H1 (cell line): Measurements from ENCODE around the gene ZKSCAN8. TPM values are rescaled to one million over a fixed set of nuclear protein-coding genes. Genes with fewer than 3 reads are reported as not detected.

Source experiments
- CTCF ChIA-PET: fragments of 300-600 bp; sonication (Branson Sonifier 250); formaldehyde crosslinking; loops from one replicate; lab custom pipeline; 2021; ENCODE audit not compliant: partially characterized antibody; lab: Charles Lee
- POLR2A ChIA-PET: fragments of 300-600 bp; sonication (Branson Sonifier 250); formaldehyde crosslinking; loops from one replicate; lab custom pipeline; 2021; ENCODE audit warnings: inconsistent platforms; ENCODE audit not compliant: partially characterized antibody; lab: Charles Lee
- DNase-seq, 2 experiments: peaks; one replicate each; pipeline versions ENCODE4 v3.0.0 to v3.0.0-alpha.2; 2010 to 2022; ENCODE audit warnings: low spot score in 2 of 2, low read depth in 1 of 2, mixed read lengths in 1 of 2
- FAIRE-seq: peaks from 2 replicates; lab custom pipeline; 2011; peaks lifted over from hg19 to GRCh38; lab: Jason Lieb, UNC
- H2AFZ ChIP-seq: 2 replicates; pipeline ENCODE4 v1.8.1; 2012; ENCODE audit warnings: low read length, inconsistent platforms
- H2AK5ac ChIP-seq: 2 replicates; pipeline ENCODE4 v1.6.1; 2013; ENCODE audit warnings: low read depth, low read length
- H2BK120ac ChIP-seq: replicated peaks from 2 replicates; pipeline ENCODE3; 2013; ENCODE audit warnings: low read depth, low read length, inconsistent platforms
- H2BK12ac ChIP-seq: 2 replicates; pipeline ENCODE4 v1.6.1; 2013; ENCODE audit warnings: low read depth, low read length
- H2BK15ac ChIP-seq: 2 replicates; pipeline ENCODE4 v1.6.1; 2013; ENCODE audit warnings: low read length
- H2BK20ac ChIP-seq: 2 replicates; pipeline ENCODE4 v1.6.1; 2013; ENCODE audit warnings: low read length
- H2BK5ac ChIP-seq: 2 replicates; pipeline ENCODE4 v1.6.1; 2013; ENCODE audit warnings: low read depth, low read length
- H3K14ac ChIP-seq: 2 replicates; pipeline ENCODE4 v1.6.1; 2013; ENCODE audit warnings: inconsistent platforms; ENCODE audit not compliant: insufficient read length
- H3K18ac ChIP-seq: 2 replicates; pipeline ENCODE4 v1.6.1; 2013; ENCODE audit warnings: low read length; ENCODE audit errors: extremely low read depth
- H3K23ac ChIP-seq: 2 replicates; pipeline ENCODE4 v1.6.1; 2013; ENCODE audit warnings: inconsistent platforms; ENCODE audit not compliant: insufficient read length
- H3K23me2 ChIP-seq: 2 replicates; pipeline ENCODE4 v1.6.1; 2013; ENCODE audit warnings: low read depth, low read length
- H3K27ac ChIP-seq: 2 replicates; pipeline ENCODE4 v1.6.1; 2011; ENCODE audit warnings: low read depth, low read length, inconsistent platforms
- H3K27me3 ChIP-seq, 4 experiments: replicated peaks in 1 of 4; 1 replicate in 1 of 4; 2 replicates in 3 of 4; pipeline versions ENCODE4 v1.6.1 to v1.8.1; 2011 to 2013; ENCODE audit warnings: low read length in 3 of 4, mild to moderate bottlenecking in 3 of 4, inconsistent platforms in 2 of 4, mixed read lengths in 2 of 4, moderate library complexity in 1 of 4; ENCODE audit not compliant: control insufficient read depth in 3 of 4, insufficient read depth in 3 of 4; ENCODE audit errors: extremely low read depth in 1 of 4
- H3K36me3 ChIP-seq, 4 experiments: 2 replicates each; pipeline versions ENCODE4 v1.6.1 to v1.8.1; 2011 to 2013; ENCODE audit warnings: mild to moderate bottlenecking in 4 of 4, low read length in 3 of 4, moderate library complexity in 2 of 4, control low read depth in 1 of 4, inconsistent platforms in 1 of 4; ENCODE audit not compliant: insufficient read depth in 4 of 4, control insufficient read depth in 2 of 4
- H3K4ac ChIP-seq: replicated peaks from 2 replicates; pipeline ENCODE3; 2013; ENCODE audit warnings: low read length, low read depth, mixed read lengths, inconsistent platforms; ENCODE audit not compliant: insufficient read length
- H3K4me1 ChIP-seq, 4 experiments: replicated peaks in 1 of 4; 1 replicate in 1 of 4; 2 replicates in 3 of 4; pipeline versions ENCODE4 v1.6.1 to v1.8.1; 2011 to 2013; ENCODE audit warnings: low read length in 3 of 4, inconsistent platforms in 2 of 4, mixed read lengths in 1 of 4; ENCODE audit not compliant: insufficient read depth in 4 of 4, control insufficient read depth in 3 of 4
- H3K4me2 ChIP-seq, 2 experiments: 2 replicates each; pipeline versions ENCODE4 v1.6.1 to v1.8.1; 2011 to 2013; ENCODE audit warnings: low read depth in 2 of 2, low read length in 2 of 2, control low read depth in 1 of 2, inconsistent platforms in 1 of 2, mild to moderate bottlenecking in 1 of 2; ENCODE audit not compliant: insufficient read depth in 1 of 2
- H3K4me3 ChIP-seq, 4 experiments: fragments of 200-600, 300-600 bp in 1 of 4; sonication (generic), shearing (Covaris generic), sonication (Bioruptor Twin) in 1 of 4; 2 replicates each; pipeline versions ENCODE4 v1.5.1 to v1.8.1; 2011 to 2016; ENCODE audit warnings: low read length in 4 of 4, low read depth in 3 of 4, control low read depth in 2 of 4, inconsistent platforms in 2 of 4, mild to moderate bottlenecking in 2 of 4, mixed read lengths in 1 of 4, moderate library complexity in 1 of 4; ENCODE audit not compliant: insufficient read depth in 2 of 4; ENCODE audit errors: extremely low read depth in 1 of 4
- H3K56ac ChIP-seq: replicated peaks from 2 replicates; pipeline ENCODE3; 2013; ENCODE audit warnings: low read depth, mild to moderate bottlenecking, mixed read lengths, low read length, inconsistent platforms; ENCODE audit not compliant: insufficient read length
- H3K79me1 ChIP-seq: 2 replicates; pipeline ENCODE4 v1.6.1; 2013; ENCODE audit warnings: low read depth, low read length, control low read depth
- H3K79me2 ChIP-seq, 2 experiments: 2 replicates each; pipeline versions ENCODE4 v1.6.1 to v1.8.1; 2012 to 2013; ENCODE audit warnings: low read length in 2 of 2, mild to moderate bottlenecking in 2 of 2, inconsistent platforms in 1 of 2; ENCODE audit not compliant: insufficient read depth in 2 of 2, control insufficient read depth in 1 of 2
- H3K9ac ChIP-seq, 4 experiments: replicated peaks in 1 of 4; 1 replicate in 1 of 4; 2 replicates in 3 of 4; pipeline versions ENCODE4 v1.6.1 to v1.8.1; 2011 to 2013; ENCODE audit warnings: low read depth in 3 of 4, low read length in 3 of 4, control low read depth in 2 of 4, mild to moderate bottlenecking in 2 of 4, moderate library complexity in 2 of 4, inconsistent platforms in 1 of 4; ENCODE audit errors: extremely low read depth in 1 of 4
- H3K9me3 ChIP-seq, 2 experiments: 2 replicates each; pipeline versions ENCODE4 v1.6.1 to v1.8.1; 2012 to 2013; ENCODE audit warnings: mild to moderate bottlenecking in 2 of 2, moderate library complexity in 2 of 2, control low read depth in 1 of 2, inconsistent platforms in 1 of 2, low read depth in 1 of 2, low read length in 1 of 2, mixed read lengths in 1 of 2; ENCODE audit not compliant: insufficient read depth in 2 of 2
- H4K20me1 ChIP-seq, 2 experiments: replicated peaks in 1 of 2; 2 replicates each; pipeline versions ENCODE3 to v1.8.1; 2011 to 2013; ENCODE audit warnings: inconsistent platforms in 2 of 2, low read length in 2 of 2, mild to moderate bottlenecking in 1 of 2; ENCODE audit not compliant: insufficient read depth in 2 of 2, control insufficient read depth in 1 of 2
- H4K5ac ChIP-seq: 2 replicates; pipeline ENCODE4 v1.6.1; 2013; ENCODE audit warnings: low read length, low read depth, mixed read lengths, inconsistent platforms; ENCODE audit not compliant: insufficient read length
- H4K8ac ChIP-seq: 2 replicates; pipeline ENCODE4 v1.8.0; 2013; ENCODE audit warnings: mild to moderate bottlenecking, moderate library complexity, low read length, inconsistent platforms; ENCODE audit not compliant: insufficient read depth; ENCODE audit errors: extremely low read depth
- H4K91ac ChIP-seq: replicated peaks from 2 replicates; pipeline ENCODE3; 2013; ENCODE audit warnings: low read length, mixed read lengths, inconsistent platforms; ENCODE audit not compliant: insufficient read length
- ASH2L ChIP-seq: fragments of 200-600, 300-600 bp; sonication (generic); IDR thresholded peaks from one replicate; pipeline ENCODE4 v1.7.1; 2017; ENCODE audit warnings: low read length
- CREB1 ChIP-seq: IDR thresholded peaks from 2 replicates; pipeline ENCODE4 v1.6.1; 2012; ENCODE audit warnings: inconsistent platforms
- EP300 ChIP-seq, 2 experiments: IDR thresholded peaks; 1 replicate in 1 of 2; 2 replicates in 1 of 2; pipeline ENCODE4 v1.6.1; 2011 to 2012; ENCODE audit warnings: low read depth in 2 of 2, low read length in 2 of 2, mild to moderate bottlenecking in 2 of 2, borderline replicate concordance in 1 of 2, inconsistent platforms in 1 of 2, moderate library complexity in 1 of 2
- GABPA ChIP-seq: IDR thresholded peaks from 2 replicates; pipeline ENCODE4 v1.6.1; 2011; ENCODE audit warnings: mild to moderate bottlenecking, low read length, moderate library complexity, borderline replicate concordance; ENCODE audit not compliant: insufficient read depth
- NANOG ChIP-seq: IDR thresholded peaks from 2 replicates; pipeline ENCODE4 v1.6.1; 2011; ENCODE audit warnings: low read length, low read depth, mild to moderate bottlenecking, inconsistent platforms; ENCODE audit not compliant: insufficient read depth, poor library complexity, severe bottlenecking
- POU5F1 ChIP-seq: IDR thresholded peaks from 2 replicates; pipeline ENCODE4 v1.6.1; 2011; ENCODE audit warnings: low read depth, mild to moderate bottlenecking, low read length, moderate library complexity
- SP4 ChIP-seq: IDR thresholded peaks from 2 replicates; pipeline ENCODE4 v1.6.1; 2012; ENCODE audit warnings: low read length, inconsistent platforms
- SRF ChIP-seq: IDR thresholded peaks from 2 replicates; pipeline ENCODE4 v1.6.1; 2011; ENCODE audit warnings: mild to moderate bottlenecking, low read depth, low read length, moderate library complexity
- WGBS, 2 experiments: shearing (Covaris generic) in 1 of 2; methylation state at CpG; one replicate each; pipeline versions ENCODE4 v1.1.6 to v1.1.7; 2013 to 2015; ENCODE audit warnings: low lambda C conversion rate in 2 of 2, mixed read lengths in 2 of 2, inconsistent platforms in 1 of 2, low coverage in 1 of 2, missing lambda C conversion rate in 1 of 2; ENCODE audit not compliant: insufficient replicate concordance in 2 of 2, insufficient coverage in 1 of 2, insufficient read length in 1 of 2; ENCODE audit errors: extremely low coverage in 1 of 2, missing lambda C conversion rate in 1 of 2; 5-methylcytosine and 5-hydroxymethylcytosine counted together
- polyA plus RNA-seq, 7 experiments: library from polyadenylated mRNA; depleted of rRNA in 3 of 7; stranded (reverse) in 5 of 7; unstranded in 2 of 7; fragments of >200 nt in 5 of 7; fragments of 200-250 nt in 2 of 7; gene quantifications; 1 replicate in 5 of 7; 2 replicates in 1 of 7; 4 replicates in 1 of 7; pipeline versions ENCODE4 v1.2.1 to v1.2.3, GENCODE V29; 2011 to 2013; ENCODE audit warnings: missing spikeins in 2 of 7, mixed read lengths in 2 of 7
- total RNA-seq: library from RNA; stranded (reverse); fragmentation: NEBNext Ultra II Directional; extraction: Animal tissue kit (Norgen Biotek cat#: 25700); gene quantifications from 2 replicates; pipeline ENCODE4 v1.2.1, GENCODE V29; 2021

Gene ZKSCAN8
- total and polyA plus RNA-seq, 2 of the 8 experiments (the other 6 are each of a cell fraction or from before 2014, with no cell fraction given): 10.7 to 24.1 TPM

DNA sequence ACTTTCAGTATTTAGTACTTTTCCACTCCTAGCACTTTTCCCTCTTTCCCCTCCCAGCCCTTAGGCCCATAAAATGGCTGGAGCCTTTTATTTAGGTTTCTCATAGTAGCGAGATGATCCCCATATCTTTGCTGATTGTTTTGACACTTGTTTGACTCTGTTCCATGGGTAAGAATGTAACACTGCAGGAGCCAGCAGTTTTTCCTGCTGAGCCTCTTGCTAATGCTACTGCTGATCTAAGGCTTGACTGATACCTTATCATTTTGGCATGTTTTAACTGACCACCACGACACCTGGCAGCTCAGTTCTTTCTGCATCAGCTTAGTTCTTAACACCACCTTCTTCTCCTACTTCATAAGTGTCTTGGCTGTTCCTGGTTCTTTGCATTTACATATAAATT, 29.6 kb downstream of the ZKSCAN8 start:
- no peaks in the 10 kb centered on the region; a peak in 1 of 7 replicates for H3K27me3 ChIP-seq
- no peak overlapping the region for H2AK5ac ChIP-seq
- H3K4me3 ChIP-seq: no peak overlapping the region
- 86% methylated on average over 2 of the region's 2 CpGs; no CpG with 5 or more reads in 1 of the 2 experiments for WGBS, 2 experiments
- H3K9me3 ChIP-seq: no peaks in the 10 kb centered on the region
- H4K8ac ChIP-seq: no peak overlapping the region
- no peak overlapping the region for H3K4ac ChIP-seq
- no peak overlapping the region for H3K56ac ChIP-seq
- no peaks in the 10 kb centered on the region for H3K79me2 ChIP-seq
- H2BK120ac ChIP-seq: no peak overlapping the region
- DNase-seq (no peak), FAIRE-seq (no peak)
- no peak overlapping the region for H2BK20ac ChIP-seq
- no peaks in the 10 kb centered on the region for H3K4me1 ChIP-seq
- H4K20me1 ChIP-seq: no peaks in the 10 kb centered on the region
- no peak overlapping the region for H2AFZ ChIP-seq
- H3K23me2 ChIP-seq: no peaks in the 10 kb centered on the region
- H2BK15ac ChIP-seq: no peak overlapping the region
- no peak overlapping the region for H3K27ac ChIP-seq
- no peak overlapping the region for H3K23ac ChIP-seq
- ChIA-PET CTCF (no interaction called here), POLR2A (interaction anchor here (1.7 kb wide), 1 partner anchor 9 kb away, joined by 6 read pairs; no protein-coding TSS in a partner anchor)
- no peak overlapping the region for H3K18ac ChIP-seq
- H3K4me2 ChIP-seq: no peak overlapping the region
- H3K36me3 ChIP-seq: 0 out of 8 replicates have a peak, but pooled peaks cover 0 to 4% (median 0%) of the 10 kb centered on the region in 4 experiments
- no peak overlapping the region for H2BK5ac ChIP-seq
- no peak overlapping the region for H4K91ac ChIP-seq
- no peak overlapping the region for H3K14ac ChIP-seq
- H2BK12ac ChIP-seq: no peak overlapping the region
- no peaks in the 10 kb centered on the region for H3K79me1 ChIP-seq
- no peak overlapping the region for H3K9ac ChIP-seq
- no peak for TF ChIP-seq GABPA
- no peak for TF ChIP-seq NANOG
- TF ChIP-seq ASH2L: no peak
- no peak for TF ChIP-seq EP300 (IDR thresholded peaks at IDR 0.05; ENCODE audit: borderline replicate concordance in 1 of 2, low read depth in 2 of 2, low read length in 2 of 2)
- no peak for TF ChIP-seq SP4
- TF ChIP-seq POU5F1: no peak
- TF ChIP-seq SRF: no peak
- no peak for TF ChIP-seq CREB1
- TF ChIP-seq, all 59 proteins: peak for 0
- H4K5ac ChIP-seq: no peak overlapping the region
